NT2/D1 (cell line): ENCODE results near the gene MRC2.

Experiments used
- YY1 ChIP-seq: IDR thresholded peaks from 2 replicates; pipeline ENCODE4 v1.6.1; 2011; ENCODE audit not compliant: insufficient read length, insufficient read depth
- ZNF274 ChIP-seq: IDR thresholded peaks from 2 replicates; pipeline ENCODE4 v1.6.1; 2011; ENCODE audit warnings: mild to moderate bottlenecking, low read depth, low read length

GRCh38 chr17:62672957-62673356 lies 45.5 kb downstream of the MRC2 start:
- TF ChIP-seq ZNF274 (no peak), YY1 (no peak)
